ENCODE data around the gene CDH23. TPM values are rescaled to one million over a fixed set of nuclear protein-coding genes. Genes with fewer than 3 reads are reported as not detected.

The CDH23 gene
- total and polyA plus RNA-seq, 2 of the 8 experiments (the other 6 are each of a cell fraction or from before 2014, with no cell fraction given): 1.9 to 4.9 TPM

DNA sequence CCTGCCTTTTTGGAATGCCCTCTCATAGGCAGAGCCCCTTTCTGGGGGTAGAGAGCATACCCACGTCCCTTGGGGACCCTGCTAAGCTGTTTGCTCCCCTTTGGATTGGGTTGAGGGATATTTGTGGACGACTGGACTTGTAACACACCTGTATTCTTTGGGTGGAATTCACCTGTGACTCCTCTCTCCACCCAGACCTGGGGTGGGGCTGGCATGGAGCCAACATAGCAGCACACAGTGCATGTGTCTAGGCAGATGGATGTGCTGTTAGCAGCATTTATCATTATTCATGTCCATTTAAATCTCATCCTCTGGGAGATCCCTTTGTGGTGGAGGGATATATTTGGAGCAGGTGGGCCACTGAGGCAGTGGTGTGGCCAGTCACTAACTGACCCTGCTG is 51.0 kb downstream of the CDH23 start (continued):
- TF ChIP-seq, protein P1, sequence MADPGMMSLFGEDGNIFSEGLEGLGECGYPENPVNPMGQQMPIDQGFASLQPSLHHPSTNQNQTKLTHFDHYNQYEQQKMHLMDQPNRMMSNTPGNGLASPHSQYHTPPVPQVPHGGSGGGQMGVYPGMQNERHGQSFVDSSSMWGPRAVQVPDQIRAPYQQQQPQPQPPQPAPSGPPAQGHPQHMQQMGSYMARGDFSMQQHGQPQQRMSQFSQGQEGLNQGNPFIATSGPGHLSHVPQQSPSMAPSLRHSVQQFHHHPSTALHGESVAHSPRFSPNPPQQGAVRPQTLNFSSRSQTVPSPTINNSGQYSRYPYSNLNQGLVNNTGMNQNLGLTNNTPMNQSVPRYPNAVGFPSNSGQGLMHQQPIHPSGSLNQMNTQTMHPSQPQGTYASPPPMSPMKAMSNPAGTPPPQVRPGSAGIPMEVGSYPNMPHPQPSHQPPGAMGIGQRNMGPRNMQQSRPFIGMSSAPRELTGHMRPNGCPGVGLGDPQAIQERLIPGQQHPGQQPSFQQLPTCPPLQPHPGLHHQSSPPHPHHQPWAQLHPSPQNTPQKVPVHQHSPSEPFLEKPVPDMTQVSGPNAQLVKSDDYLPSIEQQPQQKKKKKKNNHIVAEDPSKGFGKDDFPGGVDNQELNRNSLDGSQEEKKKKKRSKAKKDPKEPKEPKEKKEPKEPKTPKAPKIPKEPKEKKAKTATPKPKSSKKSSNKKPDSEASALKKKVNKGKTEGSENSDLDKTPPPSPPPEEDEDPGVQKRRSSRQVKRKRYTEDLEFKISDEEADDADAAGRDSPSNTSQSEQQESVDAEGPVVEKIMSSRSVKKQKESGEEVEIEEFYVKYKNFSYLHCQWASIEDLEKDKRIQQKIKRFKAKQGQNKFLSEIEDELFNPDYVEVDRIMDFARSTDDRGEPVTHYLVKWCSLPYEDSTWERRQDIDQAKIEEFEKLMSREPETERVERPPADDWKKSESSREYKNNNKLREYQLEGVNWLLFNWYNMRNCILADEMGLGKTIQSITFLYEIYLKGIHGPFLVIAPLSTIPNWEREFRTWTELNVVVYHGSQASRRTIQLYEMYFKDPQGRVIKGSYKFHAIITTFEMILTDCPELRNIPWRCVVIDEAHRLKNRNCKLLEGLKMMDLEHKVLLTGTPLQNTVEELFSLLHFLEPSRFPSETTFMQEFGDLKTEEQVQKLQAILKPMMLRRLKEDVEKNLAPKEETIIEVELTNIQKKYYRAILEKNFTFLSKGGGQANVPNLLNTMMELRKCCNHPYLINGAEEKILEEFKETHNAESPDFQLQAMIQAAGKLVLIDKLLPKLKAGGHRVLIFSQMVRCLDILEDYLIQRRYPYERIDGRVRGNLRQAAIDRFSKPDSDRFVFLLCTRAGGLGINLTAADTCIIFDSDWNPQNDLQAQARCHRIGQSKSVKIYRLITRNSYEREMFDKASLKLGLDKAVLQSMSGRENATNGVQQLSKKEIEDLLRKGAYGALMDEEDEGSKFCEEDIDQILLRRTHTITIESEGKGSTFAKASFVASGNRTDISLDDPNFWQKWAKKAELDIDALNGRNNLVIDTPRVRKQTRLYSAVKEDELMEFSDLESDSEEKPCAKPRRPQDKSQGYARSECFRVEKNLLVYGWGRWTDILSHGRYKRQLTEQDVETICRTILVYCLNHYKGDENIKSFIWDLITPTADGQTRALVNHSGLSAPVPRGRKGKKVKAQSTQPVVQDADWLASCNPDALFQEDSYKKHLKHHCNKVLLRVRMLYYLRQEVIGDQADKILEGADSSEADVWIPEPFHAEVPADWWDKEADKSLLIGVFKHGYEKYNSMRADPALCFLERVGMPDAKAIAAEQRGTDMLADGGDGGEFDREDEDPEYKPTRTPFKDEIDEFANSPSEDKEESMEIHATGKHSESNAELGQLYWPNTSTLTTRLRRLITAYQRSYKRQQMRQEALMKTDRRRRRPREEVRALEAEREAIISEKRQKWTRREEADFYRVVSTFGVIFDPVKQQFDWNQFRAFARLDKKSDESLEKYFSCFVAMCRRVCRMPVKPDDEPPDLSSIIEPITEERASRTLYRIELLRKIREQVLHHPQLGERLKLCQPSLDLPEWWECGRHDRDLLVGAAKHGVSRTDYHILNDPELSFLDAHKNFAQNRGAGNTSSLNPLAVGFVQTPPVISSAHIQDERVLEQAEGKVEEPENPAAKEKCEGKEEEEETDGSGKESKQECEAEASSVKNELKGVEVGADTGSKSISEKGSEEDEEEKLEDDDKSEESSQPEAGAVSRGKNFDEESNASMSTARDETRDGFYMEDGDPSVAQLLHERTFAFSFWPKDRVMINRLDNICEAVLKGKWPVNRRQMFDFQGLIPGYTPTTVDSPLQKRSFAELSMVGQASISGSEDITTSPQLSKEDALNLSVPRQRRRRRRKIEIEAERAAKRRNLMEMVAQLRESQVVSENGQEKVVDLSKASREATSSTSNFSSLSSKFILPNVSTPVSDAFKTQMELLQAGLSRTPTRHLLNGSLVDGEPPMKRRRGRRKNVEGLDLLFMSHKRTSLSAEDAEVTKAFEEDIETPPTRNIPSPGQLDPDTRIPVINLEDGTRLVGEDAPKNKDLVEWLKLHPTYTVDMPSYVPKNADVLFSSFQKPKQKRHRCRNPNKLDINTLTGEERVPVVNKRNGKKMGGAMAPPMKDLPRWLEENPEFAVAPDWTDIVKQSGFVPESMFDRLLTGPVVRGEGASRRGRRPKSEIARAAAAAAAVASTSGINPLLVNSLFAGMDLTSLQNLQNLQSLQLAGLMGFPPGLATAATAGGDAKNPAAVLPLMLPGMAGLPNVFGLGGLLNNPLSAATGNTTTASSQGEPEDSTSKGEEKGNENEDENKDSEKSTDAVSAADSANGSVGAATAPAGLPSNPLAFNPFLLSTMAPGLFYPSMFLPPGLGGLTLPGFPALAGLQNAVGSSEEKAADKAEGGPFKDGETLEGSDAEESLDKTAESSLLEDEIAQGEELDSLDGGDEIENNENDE (IDR thresholded peaks at IDR 0.05; ENCODE audit: insufficient replicate concordance, low read length): no peak
- TF ChIP-seq NRF1 (IDR thresholded peaks at IDR 0.05; ENCODE audit: low read depth, low read length) (no peak), MAFK (IDR thresholded peaks at IDR 0.05; ENCODE audit: low read depth, low read length) (no peak), SP4 (IDR thresholded peaks at IDR 0.05; ENCODE audit: low read length) (no peak), YY1 (IDR thresholded peaks at IDR 0.05; ENCODE audit: low read depth, low read length) (no peak), KDM1A (IDR thresholded peaks at IDR 0.05; ENCODE audit: borderline replicate concordance, low read length) (no peak), JUN (IDR thresholded peaks at IDR 0.05; ENCODE audit: low read depth, low read length) (no peak), BRCA1 (IDR thresholded peaks at IDR 0.05; ENCODE audit: low read depth, low read length) (no peak)
